GM18498 (cell line): ENCODE measurements around the gene UGDH.
A peak's percentile ranks its signal among the peaks of the same experiment; 100 is the strongest.
"Not testable (repeated sequence)": the region's sequence is repeated elsewhere in the genome, so short reads cannot be mapped to it uniquely, and the experiment has no call there.

ENCODE experiments used
- ATAC-seq: cut with Tn5 transposase; IDR thresholded peaks from one replicate; pipeline ENCODE4 v1.9.1; 2021; ENCODE audit warnings: mild to moderate bottlenecking, moderate library complexity; ENCODE audit not compliant: unreplicated experiment

Gene UGDH

GRCh38 chr4:39530682-39531081, 3.4 kb upstream of the UGDH start:
- no peak for ATAC-seq

GRCh38 chr4:39529534-39529933, 2.3 kb upstream of the UGDH start:
- no peak for ATAC-seq

- ATAC-seq, result no peak
Measured at GRCh38 chr4:39528061-39528465, 824 bp upstream of the UGDH start.

- ATAC-seq, result peak; percentile 1
Measured at GRCh38 chr4:39526765-39527295, 409 bp downstream of the UGDH start.

GRCh38 chr4:39525822-39526690, 1.2 kb downstream of the UGDH start:
- no peak for ATAC-seq

GRCh38 chr4:39524161-39524957, 2.9 kb downstream of the UGDH start:
- no peak for ATAC-seq

GRCh38 chr4:39522068-39522467, 5.2 kb downstream of the UGDH start:
- ATAC-seq, result no peak

GRCh38 chr4:39521253-39521919, 5.9 kb downstream of the UGDH start:
- no peak for ATAC-seq

- ATAC-seq, result no peak
Measured at GRCh38 chr4:39518484-39518883, 8.8 kb downstream of the UGDH start.

GRCh38 chr4:39516407-39516966, 10.8 kb downstream of the UGDH start:
- no peak for ATAC-seq

- not testable (repeated sequence) for ATAC-seq
Measured at GRCh38 chr4:39515669-39516401, 11.4 kb downstream of the UGDH start.

- no peak for ATAC-seq
Measured at GRCh38 chr4:39514888-39515401, 12.3 kb downstream of the UGDH start.

- ATAC-seq, result not testable (repeated sequence)
Measured at GRCh38 chr4:39514266-39514665, 13.0 kb downstream of the UGDH start.

- no peak for ATAC-seq
Measured at GRCh38 chr4:39510348-39510929, 16.8 kb downstream of the UGDH start.

- ATAC-seq, result no peak
Measured at GRCh38 chr4:39505581-39505980, 21.7 kb downstream of the UGDH start.

- no peak for ATAC-seq
Measured at GRCh38 chr4:39504538-39504937, 22.7 kb downstream of the UGDH start.

GRCh38 chr4:39502664-39503035, 24.6 kb downstream of the UGDH start:
- ATAC-seq, result not testable (repeated sequence)

GRCh38 chr4:39502019-39502663, 25.1 kb downstream of the UGDH start:
- ATAC-seq, result no peak

GRCh38 chr4:39498727-39499020, 28.6 kb downstream of the UGDH start:
- ATAC-seq, result no peak
